SK-MEL-5 (cell line): ENCODE data around the gene HLA-DMA. TPM values are rescaled to one million over a fixed set of nuclear protein-coding genes. Genes with fewer than 3 reads are reported as not detected.
A peak's percentile ranks its signal among the peaks of the same experiment; 100 is the strongest.
"Not testable (repeated sequence)": the region's sequence is repeated elsewhere in the genome, so short reads cannot be mapped to it uniquely, and the experiment has no call there.

Experiments
- DNase-seq: peaks from one replicate; pipeline ENCODE4 v3.0.0-alpha.2; 2016; ENCODE audit warnings: low read depth, low spot score
- in situ Hi-C: cut with HindIII; loops from 2 replicates; pipeline ENCODE4 v1.10.0; 2016; ENCODE audit warnings: low sequenced_read_pairs, high pct_unique_total_duplicates, low pct_unique_long_range_greater_than_20kb
- total RNA-seq: library from RNA; depleted of rRNA; stranded (reverse); fragments of >200 nt; shearing (Covaris generic); gene quantifications from 2 replicates; pipeline ENCODE4 v1.2.3, GENCODE V29; 2014

Gene HLA-DMA
- total RNA-seq, 1 experiment from 2014 or later: 34.0 TPM

GRCh38 chr6:32945108-32945760 is 7.7 kb downstream of the HLA-DMA start:
- in situ Hi-C loops: no loop called here
- DNase-seq: no peak

- in situ Hi-C loops: no loop called here
- no peak for DNase-seq
These were observed 8.8 kb downstream of the HLA-DMA start for GRCh38 chr6:32943864-32944649.

- DNase-seq, in situ Hi-C loops: not testable (repeated sequence)
These were observed 10.3 kb downstream of the HLA-DMA start for GRCh38 chr6:32942555-32943123.

GRCh38 chr6:32941214-32941768 is 11.6 kb downstream of the HLA-DMA start:
- in situ Hi-C loops: no loop called here
- DNase-seq: no peak

- peak; percentile 89 for DNase-seq
- in situ Hi-C loops: no loop called here
These were observed 12.2 kb downstream of the HLA-DMA start, which contains the start of gene HLA-DMB for GRCh38 chr6:32940656-32941213. HLA-DMB (minus strand) TSS chr6:32941028; CDS start chr6:32940807, 221 bp downstream.

- in situ Hi-C loops: no loop called here
- DNase-seq: no peak
These were observed 14.4 kb downstream of the HLA-DMA start for GRCh38 chr6:32938494-32938893.

GRCh38 chr6:32937230-32937633 is 15.7 kb downstream of the HLA-DMA start:
- in situ Hi-C loops: no loop called here
- no peak for DNase-seq

- in situ Hi-C loops: no loop called here
- no peak for DNase-seq
These were observed 16.4 kb downstream of the HLA-DMA start for GRCh38 chr6:32936239-32937152.

GRCh38 chr6:32935551-32936238 is 17.2 kb downstream of the HLA-DMA start:
- no peak for DNase-seq
- in situ Hi-C loops: no loop called here

GRCh38 chr6:32933661-32934085 is 19.2 kb downstream of the HLA-DMA start:
- in situ Hi-C loops: no loop called here
- peak; percentile 82 for DNase-seq

- in situ Hi-C loops: no loop called here
- no peak for DNase-seq
These were observed 20.6 kb downstream of the HLA-DMA start for GRCh38 chr6:32932132-32932868.

- in situ Hi-C loops: no loop called here
- no peak for DNase-seq
These were observed 21.7 kb downstream of the HLA-DMA start for GRCh38 chr6:32931211-32931610.

GRCh38 chr6:32922083-32922482 is 30.8 kb downstream of the HLA-DMA start:
- in situ Hi-C loops: no loop called here
- no peak for DNase-seq

GRCh38 chr6:32920715-32921114 is 32.2 kb downstream of the HLA-DMA start:
- in situ Hi-C loops: no loop called here
- no peak for DNase-seq

GRCh38 chr6:32912951-32913350 is 39.9 kb downstream of the HLA-DMA start:
- DNase-seq: no peak

GRCh38 chr6:32908897-32909296 is 44.0 kb downstream of the HLA-DMA start:
- DNase-seq: no peak
- in situ Hi-C loops: no loop called here

More at GRCh38 chr6:32912951-32913350, 39.9 kb downstream of the HLA-DMA start:
- in situ Hi-C loops: no loop called here
